Measurements from ENCODE around the gene METTL24.
"Not testable (repeated sequence)": the region's sequence is repeated elsewhere in the genome, so short reads cannot be mapped to it uniquely, and the experiment has no call there.

The METTL24 gene

DNA sequence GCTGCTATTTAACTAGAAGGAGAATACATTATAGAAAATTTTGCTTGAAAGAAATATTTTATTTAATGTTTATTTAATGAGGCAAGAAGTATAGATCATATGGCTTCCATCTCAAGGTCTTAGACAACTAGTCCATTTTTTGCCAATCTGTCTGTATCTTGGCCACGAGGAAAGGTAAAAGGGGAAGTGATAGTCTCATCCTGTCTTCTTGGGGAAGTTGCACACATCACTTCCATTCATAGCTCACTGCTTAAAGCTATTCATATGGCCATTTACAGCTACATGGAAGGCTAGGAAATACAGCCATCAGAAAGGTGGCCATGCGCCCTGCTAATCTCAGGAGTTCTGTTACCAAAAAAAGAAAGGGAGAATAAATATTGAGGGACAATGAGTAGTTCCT lies 50.8 kb downstream of the METTL24 start:
- no peak for DNase-seq

DNA sequence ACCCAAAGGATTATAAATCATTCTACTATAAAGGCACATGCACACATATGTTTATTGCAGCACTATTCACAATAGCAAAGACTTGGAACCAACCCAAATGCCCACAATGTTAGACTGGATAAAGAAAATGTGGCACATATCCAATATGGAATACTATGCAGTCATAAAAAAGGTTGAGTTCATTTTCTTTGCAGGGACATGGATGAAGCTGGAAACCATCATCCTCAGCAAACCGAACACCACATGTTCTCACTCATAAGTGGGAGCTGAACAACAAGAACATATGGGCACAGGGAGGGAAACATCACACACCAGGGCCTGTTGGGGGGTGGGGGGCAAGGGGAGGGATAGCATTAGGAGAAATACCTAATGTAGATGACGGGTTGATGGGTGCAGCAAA lies 52.3 kb downstream of the METTL24 start:
- DNase-seq: not testable (repeated sequence)

DNA sequence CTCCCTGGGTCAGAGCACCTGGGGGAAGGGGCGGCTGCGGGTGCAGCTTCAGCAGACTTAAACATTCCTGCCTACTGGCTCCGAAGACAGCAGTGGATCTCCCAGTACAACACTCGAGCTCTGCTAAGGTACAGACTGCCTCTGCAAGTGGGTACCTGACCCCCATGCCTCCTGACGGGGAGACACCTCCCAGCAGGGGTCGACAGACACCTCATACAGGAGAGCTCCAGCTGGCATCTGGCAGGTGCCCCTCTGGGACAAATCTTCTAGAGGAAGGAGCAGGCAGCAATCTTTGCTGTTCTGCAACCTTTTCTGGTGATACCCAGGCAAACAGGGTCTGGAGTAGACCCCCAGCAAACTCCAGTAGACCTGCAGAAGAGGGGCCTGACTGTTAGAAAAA lies 54.5 kb downstream of the METTL24 start:
- not testable (repeated sequence) for DNase-seq

DNA sequence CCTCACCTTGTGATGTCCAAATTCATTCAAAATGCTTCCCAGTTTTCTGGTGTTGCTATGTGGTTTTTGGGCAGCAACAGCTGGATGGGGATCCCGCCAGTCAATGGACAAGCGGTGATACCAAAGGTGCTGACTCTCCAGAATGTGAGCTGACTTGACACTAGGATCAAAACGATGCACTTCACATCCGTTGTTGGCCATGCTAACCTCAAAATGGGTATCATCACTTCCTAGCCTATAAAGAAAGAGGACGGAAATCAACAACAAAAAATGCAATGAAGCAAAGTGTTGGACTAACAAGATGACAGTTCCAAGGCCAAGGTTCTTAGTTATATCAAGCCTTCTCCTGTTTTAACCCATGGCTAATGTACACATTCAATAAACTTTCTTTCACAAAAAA lies 59.2 kb downstream of the METTL24 start:
- DNase-seq: no peak

DNA sequence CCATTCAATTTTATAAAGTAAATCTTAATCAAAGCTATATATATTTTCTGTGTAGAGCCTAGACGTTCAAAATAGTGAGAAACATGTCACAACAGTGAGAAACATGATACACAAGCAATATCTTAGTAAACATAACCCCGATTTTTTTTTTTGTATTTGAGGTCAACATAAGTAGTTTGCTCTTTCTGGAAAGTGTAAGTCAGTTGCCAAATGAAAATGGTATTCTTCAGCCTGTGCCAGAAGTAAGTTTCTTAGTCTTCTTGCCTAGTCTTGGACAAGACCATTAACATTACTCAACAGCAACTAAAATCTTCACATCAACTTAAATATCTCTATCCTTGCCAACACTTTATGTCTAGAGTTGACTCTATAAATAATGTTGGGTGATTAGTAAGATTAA lies 59.7 kb downstream of the METTL24 start:
- DNase-seq: no peak

DNA sequence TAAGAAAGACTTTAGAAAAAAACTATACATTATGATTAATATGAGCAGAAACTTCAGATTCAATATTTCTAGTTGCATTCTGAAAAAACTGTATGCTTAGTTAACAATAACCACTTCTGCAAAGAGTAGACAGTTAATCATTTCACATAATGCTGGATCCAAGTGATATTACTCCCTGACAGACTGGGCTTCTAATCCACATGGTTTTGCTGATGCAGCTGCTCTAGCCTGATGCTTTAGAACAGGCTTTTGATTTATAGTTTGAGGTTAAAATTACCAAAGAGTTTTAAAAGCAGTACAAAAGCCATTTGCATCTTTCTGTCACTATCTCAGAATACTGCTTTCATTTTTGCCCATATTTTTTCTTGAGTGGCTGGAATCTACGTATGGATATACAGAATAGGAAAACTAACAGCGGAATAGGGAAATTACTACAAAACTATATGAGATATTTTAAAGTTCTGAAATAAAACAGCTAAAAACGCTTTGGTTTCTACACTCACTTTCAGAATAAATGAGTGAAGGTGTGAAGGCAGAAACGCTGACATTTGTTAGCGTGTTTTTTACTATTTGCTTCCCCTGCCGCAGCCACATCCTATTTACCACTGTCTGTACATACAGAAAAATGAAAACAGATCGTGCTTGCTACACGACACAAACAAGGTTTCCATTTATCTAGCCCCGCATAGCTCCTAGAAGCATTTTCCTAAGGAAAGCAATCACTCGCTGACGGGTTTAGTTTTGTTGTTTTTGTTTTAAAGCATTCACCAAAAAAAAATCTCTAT lies 61.7 kb downstream of the METTL24 start:
- DNase-seq: no peak

DNA sequence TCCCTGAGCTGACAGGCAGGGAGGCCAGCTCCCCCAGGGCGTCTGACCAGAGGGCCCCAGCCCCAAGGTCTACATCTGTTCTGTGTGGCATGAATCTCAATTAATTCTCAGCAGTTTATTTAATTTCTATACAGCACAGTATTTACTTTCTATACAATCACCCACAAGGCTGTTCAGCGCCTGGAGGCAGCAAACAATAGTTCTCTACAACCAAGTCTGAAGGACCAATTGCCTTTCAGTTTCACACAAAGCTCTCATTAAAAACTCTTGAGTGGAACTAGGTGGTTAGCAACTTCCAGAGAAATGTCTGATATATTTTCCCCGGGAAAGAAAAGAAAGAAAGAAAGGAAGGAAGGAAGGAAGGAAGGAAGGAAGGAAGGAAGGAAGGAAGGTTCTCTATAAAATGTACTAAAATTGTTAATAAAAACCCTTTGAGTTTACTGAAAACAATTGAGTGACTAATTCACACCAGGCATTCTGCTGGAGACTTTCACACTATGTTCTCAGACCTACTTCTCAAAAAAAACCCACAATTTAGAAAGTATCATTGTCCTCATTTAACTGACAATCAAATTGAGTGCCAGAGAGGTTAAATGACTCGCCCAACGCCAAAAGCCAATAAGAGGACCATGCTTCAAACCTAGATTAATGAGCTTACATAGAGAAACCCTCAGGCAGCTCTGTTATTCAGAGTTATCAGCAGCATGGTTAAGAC lies 62.5 kb downstream of the METTL24 start:
- peak; percentile 20 to 43 for DNase-seq

DNA sequence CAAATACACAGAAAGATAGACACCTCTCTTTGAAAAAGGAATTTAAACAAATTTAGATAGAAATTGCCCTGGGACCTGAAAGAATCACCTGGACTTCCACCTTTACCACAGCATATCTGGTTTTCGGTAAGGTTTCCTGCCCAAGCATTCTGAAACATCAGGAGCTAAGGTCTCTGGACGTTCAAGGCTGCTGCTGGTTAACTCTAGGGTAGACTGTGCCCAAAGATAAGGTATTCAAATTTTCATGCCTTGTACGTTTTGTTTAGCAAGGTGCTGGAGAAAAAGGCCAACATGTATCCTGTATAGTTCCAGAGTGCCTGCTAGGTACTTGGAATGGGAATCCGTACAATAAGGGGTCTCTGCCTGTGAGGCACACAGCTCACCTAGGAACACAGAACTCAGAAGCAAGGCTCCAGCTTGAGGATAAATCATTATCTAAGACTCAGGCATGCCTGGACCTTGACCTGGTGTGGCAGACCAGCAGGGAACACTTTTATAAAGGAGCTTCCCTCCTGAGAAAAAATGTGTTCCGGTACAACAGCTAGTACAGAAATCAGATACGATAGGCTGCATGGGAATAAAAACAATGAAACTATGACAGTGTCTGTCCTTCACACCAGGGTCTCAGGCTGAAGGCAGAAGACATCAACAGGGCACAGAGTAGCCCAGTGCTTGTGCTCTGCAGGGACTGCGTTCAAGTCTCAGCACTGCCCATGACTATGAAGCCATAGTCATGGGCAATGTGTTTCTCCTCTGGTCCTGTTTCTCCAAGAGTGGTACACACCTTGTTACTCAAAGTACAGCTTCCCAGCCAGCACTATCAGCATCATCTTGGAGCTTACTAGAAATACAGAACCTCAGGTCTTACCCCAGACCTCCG lies 70.4 kb downstream of the METTL24 start:
- DNase-seq: no peak

DNA sequence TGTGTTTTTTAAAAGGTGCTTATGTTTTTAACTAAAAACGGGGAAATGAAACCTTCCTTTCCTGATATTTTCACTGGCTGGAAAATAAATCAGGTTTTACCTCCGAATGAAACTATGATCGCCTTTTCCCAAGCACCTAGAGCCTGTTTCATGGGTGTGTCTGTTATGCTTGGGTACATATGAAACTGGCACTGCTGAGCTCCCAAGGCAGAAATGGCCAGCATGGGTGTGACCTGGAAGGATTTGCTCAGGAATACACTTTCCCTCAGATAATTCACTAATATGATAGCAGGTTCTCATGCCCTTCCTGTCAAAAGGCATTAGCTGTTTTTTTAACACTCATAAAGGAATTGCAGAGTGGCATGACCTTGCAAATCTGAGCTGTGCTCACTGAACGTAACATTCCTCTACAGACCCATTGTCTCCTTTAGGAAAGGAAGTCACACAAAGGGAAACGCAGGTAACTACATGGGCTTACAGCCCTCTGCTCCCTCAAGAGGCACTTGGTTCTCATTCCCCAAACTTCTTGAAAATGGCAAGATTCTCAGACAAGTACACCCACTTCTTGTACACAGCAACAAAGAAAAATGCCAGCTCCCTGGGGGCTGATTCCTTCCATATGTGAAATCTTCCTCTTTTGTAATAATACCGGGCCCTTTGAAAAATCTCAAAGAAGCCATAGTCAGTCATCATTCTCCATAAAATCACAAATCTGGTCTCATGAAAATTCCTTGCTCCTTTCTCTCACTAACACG lies 72.7 kb downstream of the METTL24 start:
- no peak for DNase-seq

DNA sequence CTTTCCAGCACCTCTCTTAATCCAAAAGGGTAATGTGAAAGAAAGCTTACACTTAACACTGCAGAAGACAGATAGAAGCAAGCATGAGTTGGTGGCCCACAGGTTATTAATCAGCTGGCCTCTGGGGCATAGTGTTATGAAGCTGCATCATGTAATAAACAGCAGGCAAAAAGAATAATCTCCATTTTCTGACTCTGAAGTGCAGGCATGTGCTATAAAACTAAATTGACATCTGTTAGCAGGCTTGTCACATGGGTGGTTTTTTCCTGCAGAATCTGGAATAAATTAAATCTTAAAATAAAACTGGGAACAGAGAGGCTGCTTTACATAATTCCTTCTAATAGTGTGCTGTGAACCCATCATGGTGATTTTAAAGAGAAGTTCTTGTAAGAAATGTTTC lies 73.3 kb downstream of the METTL24 start:
- DNase-seq: no peak

DNA sequence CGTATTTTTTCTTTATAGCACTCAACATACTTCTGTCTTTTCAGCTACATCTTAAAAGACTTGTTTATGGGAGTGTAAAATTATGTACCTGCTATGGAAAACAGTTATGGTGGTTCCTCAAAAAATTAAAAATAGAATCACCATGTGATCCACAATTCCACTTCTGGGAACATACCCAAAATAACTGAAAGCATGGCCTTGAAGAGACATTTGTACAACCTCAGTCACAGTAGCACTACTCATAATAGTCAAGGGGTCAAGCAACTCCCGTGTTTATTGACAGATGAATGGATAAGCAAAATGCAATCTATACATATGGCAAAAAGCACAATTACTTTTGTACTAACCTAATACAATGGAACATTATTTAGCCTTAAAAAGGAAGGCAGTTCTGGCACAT lies 74.5 kb downstream of the METTL24 start:
- no peak for DNase-seq

DNA sequence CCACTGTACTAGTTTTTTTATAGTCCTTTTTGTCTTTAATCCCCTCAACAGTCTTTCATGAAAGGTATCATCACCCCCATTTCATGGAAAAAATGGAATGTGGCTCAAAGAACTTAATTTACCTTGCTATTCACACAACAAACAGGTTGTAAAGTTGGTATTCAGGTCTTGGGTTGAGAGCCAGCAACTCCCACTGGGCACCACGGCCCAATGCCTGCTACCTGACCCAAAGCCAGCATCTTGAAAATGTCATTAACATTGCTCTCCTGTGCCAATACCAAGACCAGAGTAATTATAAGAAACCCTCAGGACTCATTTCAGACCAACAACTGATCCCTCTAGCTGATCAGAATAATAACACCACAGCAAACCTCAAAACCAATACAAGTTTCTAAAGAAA lies 75.7 kb downstream of the METTL24 start:
- DNase-seq: no peak

DNA sequence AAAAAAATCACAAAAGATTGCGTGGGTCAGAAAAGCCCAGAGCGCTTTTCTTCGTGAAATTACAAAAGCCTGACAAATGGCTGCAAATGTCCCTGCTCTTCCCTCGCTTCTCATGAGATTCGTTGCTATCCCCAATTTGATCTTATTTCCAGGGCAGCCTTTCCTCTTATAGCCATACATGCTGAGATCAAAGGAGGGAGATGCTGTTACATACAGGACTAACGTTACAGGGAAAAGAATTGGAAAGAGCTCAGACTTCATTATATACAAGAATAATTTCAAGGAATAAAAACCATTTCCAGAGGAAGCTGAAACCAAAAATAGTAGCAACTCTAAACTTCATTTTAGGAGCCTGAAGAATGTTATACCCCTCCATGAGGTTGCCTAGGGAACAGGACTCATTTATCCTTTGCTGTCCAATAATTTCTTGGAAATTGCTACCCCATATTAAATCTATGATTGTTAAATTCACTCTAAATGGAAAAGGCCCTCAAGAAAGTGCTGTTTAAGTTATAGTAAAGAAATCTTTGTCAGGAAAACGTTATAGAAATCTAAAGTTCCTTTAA lies 81.0 kb downstream of the METTL24 start:
- DNase-seq: no peak

DNA sequence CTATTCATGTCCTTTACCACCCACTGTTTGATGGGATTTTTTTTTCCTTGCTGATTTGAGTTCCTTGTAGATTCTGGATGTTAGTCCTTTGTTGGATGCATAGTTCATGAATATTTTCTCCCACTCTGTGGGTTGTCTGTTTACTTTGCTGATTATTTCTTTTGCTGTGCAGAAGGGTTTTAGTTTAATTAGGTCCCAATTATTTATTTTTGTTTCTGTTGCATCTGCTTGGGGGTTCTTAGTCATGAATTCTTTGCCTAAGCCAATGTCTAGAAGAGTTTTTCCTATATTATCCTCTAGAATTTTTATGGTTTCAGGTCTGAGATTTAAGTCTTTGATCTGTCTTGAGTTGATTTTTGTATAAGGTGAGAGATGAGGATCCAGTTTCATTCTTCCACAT lies 85.4 kb downstream of the METTL24 start:
- peak in 1 of 2 experiments; percentile 30 for DNase-seq

DNA sequence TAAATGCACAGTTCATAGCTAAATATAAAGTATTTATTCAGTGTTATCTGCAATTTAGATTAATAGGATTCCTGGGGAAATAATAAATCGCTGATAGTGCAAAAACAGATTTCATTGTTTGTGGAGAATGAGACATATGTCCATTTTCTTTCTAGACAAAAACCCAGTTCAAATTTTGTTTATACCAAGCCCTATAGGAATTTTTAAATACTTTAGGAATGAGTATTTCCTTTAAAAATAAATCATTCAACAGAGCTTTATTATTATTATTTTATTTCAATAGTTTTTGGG lies 86.5 kb downstream of the METTL24 start:
- DNase-seq: no peak

DNA sequence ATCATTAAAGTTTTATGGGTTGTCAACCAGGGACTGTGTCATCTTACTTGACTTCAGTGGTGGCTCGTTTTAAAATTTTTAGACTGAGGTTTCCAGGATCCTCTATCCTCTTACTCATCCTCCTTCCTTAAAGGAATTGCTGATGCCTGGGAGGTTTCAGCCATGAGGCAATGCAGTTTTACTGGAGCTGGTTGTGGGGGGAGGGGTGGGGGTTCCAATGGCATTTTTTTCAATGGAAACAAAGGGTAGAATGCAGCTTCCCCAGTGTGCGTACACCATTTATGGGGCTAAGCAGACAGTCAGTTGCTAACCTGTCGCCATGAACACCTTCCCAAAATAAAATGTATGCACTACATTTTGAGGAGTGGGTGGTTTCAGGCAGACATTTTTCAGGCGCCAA lies 88.0 kb downstream of the METTL24 start:
- DNase-seq: no peak

DNA sequence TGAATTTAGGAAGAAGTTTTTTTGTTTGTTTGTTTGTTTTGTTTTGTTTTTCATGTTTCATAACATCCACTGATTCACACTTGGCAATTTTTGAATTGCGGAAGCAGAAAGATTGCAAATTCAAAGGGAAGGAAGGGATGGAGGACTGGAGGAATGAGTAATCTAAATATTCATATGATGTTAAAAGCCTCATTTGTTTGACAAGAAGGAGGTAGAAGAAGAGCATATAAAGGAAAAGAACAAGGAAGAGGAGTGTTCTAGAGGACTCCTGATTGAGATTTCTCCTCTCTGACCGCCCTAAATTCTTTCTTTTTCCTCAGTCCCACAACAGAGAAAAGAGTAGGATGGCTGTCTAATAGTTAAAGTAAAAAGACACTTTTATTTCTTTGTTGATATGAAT lies 88.5 kb downstream of the METTL24 start:
- no peak for DNase-seq

DNA sequence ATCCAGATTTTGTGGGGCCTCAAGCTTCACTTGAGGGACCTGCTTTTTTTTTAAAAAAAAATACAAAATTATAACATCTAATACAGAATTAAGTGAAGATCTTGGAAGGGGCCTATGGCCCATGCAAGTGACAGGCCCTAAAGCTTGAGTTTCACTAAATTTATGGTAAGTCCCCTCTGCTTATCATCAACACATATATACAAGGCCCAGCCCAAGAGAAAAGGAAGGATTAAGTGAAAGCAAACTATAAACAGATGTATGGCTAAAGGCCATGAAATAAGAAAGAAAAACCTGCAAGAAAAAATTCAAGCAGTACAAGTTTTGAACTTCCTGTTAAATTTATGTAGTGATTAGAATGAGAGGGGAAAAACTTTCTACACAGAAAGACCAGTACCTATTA lies 91.2 kb downstream of the METTL24 start:
- DNase-seq: no peak

DNA sequence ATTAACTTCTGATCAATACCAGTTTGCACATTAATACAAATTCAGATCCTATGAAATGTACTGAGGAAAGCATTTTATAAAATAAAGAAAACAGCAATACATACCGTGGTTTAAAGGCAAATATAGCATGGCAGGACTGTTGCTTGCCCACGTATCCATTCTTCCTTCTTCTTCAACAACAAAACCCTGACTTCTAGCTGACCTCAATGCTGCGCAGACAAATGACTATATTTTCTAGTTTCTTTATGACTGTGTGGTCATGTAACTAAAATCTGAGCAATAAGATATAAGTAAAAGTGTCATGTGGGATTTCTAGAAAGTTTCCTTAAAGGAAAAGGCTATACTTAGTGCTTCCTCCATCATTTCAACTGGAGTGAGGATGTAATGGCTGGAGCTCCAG lies 92.9 kb downstream of the METTL24 start:
- no peak for DNase-seq

DNA sequence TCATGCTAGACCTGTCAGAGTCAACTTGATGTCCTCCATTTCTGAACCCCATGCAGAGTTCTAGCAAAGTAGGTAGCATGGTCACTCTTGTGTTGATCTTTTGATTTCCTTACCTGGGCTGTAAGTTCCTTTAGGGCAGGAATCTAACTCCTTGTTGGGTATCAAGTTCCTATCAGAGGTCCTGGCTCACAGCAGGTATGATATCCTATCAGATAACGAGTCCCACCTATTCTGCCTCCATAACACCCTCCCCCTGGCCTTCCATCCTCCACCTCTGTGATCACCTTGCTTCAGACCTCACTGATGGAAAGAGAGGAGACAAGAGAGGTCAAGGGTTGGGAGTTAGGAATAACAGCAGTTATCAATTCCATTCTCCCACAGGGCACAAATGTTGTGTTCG lies 101.8 kb downstream of the METTL24 start:
- DNase-seq: no peak

DNA sequence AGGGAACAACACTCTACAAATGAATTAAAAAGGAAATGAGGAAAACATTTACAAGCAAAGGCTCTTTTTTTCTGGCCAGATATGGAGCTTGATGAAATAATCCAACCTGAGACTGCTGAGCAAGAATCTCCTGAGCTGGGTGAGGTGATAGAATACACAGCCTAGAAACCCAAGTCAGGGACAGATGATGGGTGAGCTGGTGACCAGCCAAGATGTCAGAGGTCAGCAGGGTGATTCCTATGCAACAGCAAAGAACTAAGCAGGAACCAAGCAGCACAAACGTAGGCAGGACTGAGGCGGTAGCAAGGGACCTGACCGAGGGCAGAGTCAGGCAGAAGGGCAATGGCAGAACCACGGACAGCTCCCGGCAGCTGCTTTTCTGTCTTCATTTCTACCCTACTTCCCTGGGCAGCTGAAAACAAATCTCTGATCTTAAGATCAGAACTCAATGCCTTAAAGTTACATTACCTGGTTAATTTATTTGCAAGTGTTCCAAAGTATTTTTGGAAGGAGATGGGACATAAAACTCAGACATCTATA lies 102.9 kb downstream of the METTL24 start:
- no peak for DNase-seq

DNA sequence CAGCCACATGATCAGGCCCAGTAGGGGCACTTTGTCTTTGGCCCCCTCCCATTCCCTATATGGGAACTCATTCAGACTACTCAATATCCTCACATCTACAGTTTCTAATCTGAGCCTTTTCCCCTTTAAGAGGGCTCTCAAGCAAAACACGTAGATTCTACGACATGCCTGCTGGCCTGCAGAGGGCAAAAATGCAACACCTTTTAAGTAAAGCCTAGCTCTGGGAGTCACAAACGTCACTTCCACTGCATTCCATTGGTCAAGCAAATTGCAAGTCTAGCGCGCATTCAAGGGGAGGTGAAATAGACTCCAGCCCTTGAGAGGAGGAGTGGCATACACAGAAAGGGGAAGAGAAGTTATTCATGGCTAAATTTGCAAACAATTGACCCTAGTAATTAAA lies 107.3 kb downstream of the METTL24 start:
- DNase-seq: no peak
